ENCODE measurements around the gene ZMYND19. TPM values are rescaled to one million over a fixed set of nuclear protein-coding genes. Genes with fewer than 3 reads are reported as not detected.

The ZMYND19 gene
- total and polyA plus RNA-seq, 2 of the 4 experiments (the other 2 are of a cell fraction), result 14.3 to 21.4 TPM

- Histone ChIP-seq H3K18ac (ENCODE audit: low read depth, low read length) (no peak overlapping the region), H4K91ac (ENCODE audit: insufficient read depth, low read depth, low read length) (no peak overlapping the region), H2BK5ac (ENCODE audit: low read depth, low read length, poor library complexity, severe bottlenecking) (no peak overlapping the region), H3K4me2 (ENCODE audit: low read depth, low read length) (no peak overlapping the region), H3K9me3 (ENCODE audit: control insufficient read depth, insufficient read depth, low read length) (no peaks in the 10 kb centered on the region), H2BK15ac (ENCODE audit: low read depth, low read length) (no peak overlapping the region), H3K56ac (ENCODE audit: extremely low read depth, insufficient read depth, low read length) (no peak overlapping the region), H2AFZ (replicated peaks; ENCODE audit: low read length, poor library complexity) (no peak overlapping the region), H3K27me3 (ENCODE audit: control insufficient read depth, insufficient read depth, low read length) (no peaks in the 10 kb centered on the region), H2BK20ac (ENCODE audit: low read depth, low read length) (no peak overlapping the region), H4K5ac (ENCODE audit: low read depth, low read length) (no peak overlapping the region), H3K14ac (replicated peaks; ENCODE audit: low read depth, low read length) (no peak overlapping the region), H2BK120ac (ENCODE audit: low read depth, low read length) (no peak overlapping the region), H3K9me1 (ENCODE audit: insufficient read depth, low read length) (peaks cover 22% of the 10 kb centered on the region), H3K4ac (ENCODE audit: low read depth, low read length) (no peak overlapping the region), H2AK9ac (replicated peaks; ENCODE audit: low read depth, low read length, poor library complexity) (no peak overlapping the region), H4K8ac (ENCODE audit: low read depth in 2 of 2, low read length in 2 of 2) (no peak overlapping the region), H4K20me1 (ENCODE audit: insufficient read depth, low read length) (peaks cover 24% of the 10 kb centered on the region), H3K4me3 (ENCODE audit: insufficient read depth, low read depth, low read length) (no peak overlapping the region), H3K27ac (ENCODE audit: insufficient read depth, low read length) (no peak overlapping the region), H3K23ac (ENCODE audit: low read depth, low read length) (no peak overlapping the region), H2AK5ac (ENCODE audit: low read depth, low read length) (no peak overlapping the region), H3K4me1 (ENCODE audit: control insufficient read depth, insufficient read depth, low read length) (peaks cover 6% of the 10 kb centered on the region), H3K79me1 (ENCODE audit: low read depth in 1 of 2, low read length in 2 of 2) (peaks cover 46 to 65% of the 10 kb centered on the region in 2 experiments), H3K9ac (ENCODE audit: low read depth, low read length) (no peak overlapping the region), H3K36me3 (ENCODE audit: control insufficient read depth, insufficient read depth, low read length) (peaks cover 38% of the 10 kb centered on the region)
- DNase-seq, result no peak
- ChIA-PET CTCF (no interaction called here), POLR2A (ENCODE audit: unreplicated experiment) (no interaction called here)
- intact Hi-C loops (cut with micrococcal nuclease) (no loop called here), in situ Hi-C loops (cut with MboI; ENCODE audit: low sequenced_read_pairs) (no loop called here), dilution Hi-C loops (cut with HindIII; ENCODE audit: low sequenced_read_pairs, unreplicated experiment) (no loop called here)
- no peak for ATAC-seq (ENCODE audit: low read depth)
- TF ChIP-seq RCOR1 (IDR thresholded peaks at IDR 0.05; ENCODE audit: insufficient replicate concordance, low read length) (no peak), CTCF (conservative IDR thresholded peaks at IDR 0.05; ENCODE audit: low read depth, low read length) (no peak), CHD1 (IDR thresholded peaks at IDR 0.05; ENCODE audit: low read depth, low read length) (no peak), ELK1 (IDR thresholded peaks at IDR 0.05; ENCODE audit: borderline replicate concordance, low read depth, low read length) (no peak), BHLHE40 (IDR thresholded peaks at IDR 0.05; ENCODE audit: low read depth, low read length) (no peak), MAFK (IDR thresholded peaks at IDR 0.05; ENCODE audit: low read depth, low read length) (no peak), CEBPB (IDR thresholded peaks at IDR 0.05; ENCODE audit: low read depth, low read length) (no peak), RFX5 (IDR thresholded peaks at IDR 0.05; ENCODE audit: low read depth, low read length) (no peak), USF2 (IDR thresholded peaks at IDR 0.05; ENCODE audit: low read depth, low read length) (no peak), POLR2A (IDR thresholded peaks at IDR 0.05; ENCODE audit: low read depth, low read length) (no peak), RAD21 (IDR thresholded peaks at IDR 0.05; ENCODE audit: low read length) (no peak), SMC3 (IDR thresholded peaks at IDR 0.05; ENCODE audit: low read depth, low read length) (no peak), FOS (IDR thresholded peaks at IDR 0.05; ENCODE audit: low read depth, low read length) (no peak), MXI1 (IDR thresholded peaks at IDR 0.05; ENCODE audit: borderline replicate concordance, low read depth, low read length) (no peak), MAZ (IDR thresholded peaks at IDR 0.05; ENCODE audit: borderline replicate concordance, low read depth, low read length) (no peak), NFE2L2 (IDR thresholded peaks at IDR 0.05; ENCODE audit: low read depth, low read length) (no peak)
- no TSS peak for BruUV-seq (replicated peaks)
- WGBS, 2 experiments (ENCODE audit: extremely low coverage in 2 of 2, insufficient read length in 1 of 2), result 77% methylated on average over 7 of the region's 9 CpGs; no CpG with 5 or more reads in 1 of the 2 experiments
Measured at GRCh38 chr9:137575364-137575715, 15.0 kb downstream of the ZMYND19 start.
